BJ (cell line): ENCODE data around the gene SLC8B1. TPM values are rescaled to one million over a fixed set of nuclear protein-coding genes. Genes with fewer than 3 reads are reported as not detected.

ENCODE experiments used
- CTCF ChIA-PET: fragments of 350-600 bp; formaldehyde crosslinking; extraction: SDS; loops from one replicate; lab custom pipeline; 2021; ENCODE audit warnings: antibody characterized with exemption, inconsistent platforms; lab: Yijun Ruan, JAX
- POLR2A ChIA-PET: fragments of 300-600 bp; sonication (Branson Sonifier 250); formaldehyde crosslinking; extraction: SDS; loops from one replicate; lab custom pipeline; 2021; ENCODE audit warnings: antibody characterized with exemption; lab: Charles Lee
- DNase-seq: peaks from one replicate; pipeline ENCODE4 v3.0.0-alpha.2; 2011; ENCODE audit warnings: low read depth
- H3K27me3 ChIP-seq: 2 replicates; pipeline ENCODE4 v1.6.0; 2011; ENCODE audit warnings: low read length; ENCODE audit not compliant: control insufficient read depth, insufficient read depth
- H3K36me3 ChIP-seq: 2 replicates; pipeline ENCODE4 v1.5.1; 2011; ENCODE audit warnings: low read length; ENCODE audit not compliant: control insufficient read depth, insufficient read depth
- H3K4me3 ChIP-seq: 2 replicates; pipeline ENCODE4 v1.5.1; 2011; ENCODE audit warnings: low read depth, mild to moderate bottlenecking, control low read depth, low read length
- polyA plus RNA-seq: library from polyadenylated mRNA; depleted of rRNA; stranded (reverse); fragments of >200 nt; gene quantifications from 2 replicates; pipeline ENCODE4 v1.2.3, GENCODE V29; 2011
- TF ChIP-seq, protein P1 (sequence below): IDR thresholded peaks from 2 replicates; pipeline ENCODE4 v1.5.1; 2011; ENCODE audit warnings: low read depth, mild to moderate bottlenecking, control low read depth, inconsistent platforms, low read length, moderate library complexity; ENCODE audit not compliant: insufficient read depth

SLC8B1 gene
- polyA plus RNA-seq, 1 experiment: 27.3 TPM

DNA sequence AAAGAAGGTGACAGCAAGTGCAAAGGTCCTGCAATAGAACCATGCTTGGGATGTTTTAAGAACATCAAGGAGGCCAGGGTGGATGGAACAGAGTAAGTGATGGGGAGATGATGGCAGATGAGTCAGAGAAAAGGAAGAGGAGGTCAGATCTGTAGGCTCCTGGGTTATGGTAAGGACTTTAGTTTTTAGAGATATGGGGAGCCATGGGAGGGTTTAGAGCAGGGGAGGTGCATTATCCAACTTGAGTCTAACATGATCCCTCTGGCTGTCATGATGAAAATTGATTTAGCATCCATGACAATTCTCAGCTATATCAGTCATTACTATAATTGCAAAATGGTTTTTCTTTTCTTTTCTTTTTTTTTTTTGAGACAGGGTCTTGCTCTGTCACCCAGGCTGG is 16.2 kb upstream of the SLC8B1 start:
- ChIA-PET CTCF (interaction anchor here (0.6 kb wide), 1 partner anchor 280 kb away, joined by 3 read pairs; no protein-coding TSS in a partner anchor), POLR2A (no interaction called here)
- TF ChIP-seq, protein P1, sequence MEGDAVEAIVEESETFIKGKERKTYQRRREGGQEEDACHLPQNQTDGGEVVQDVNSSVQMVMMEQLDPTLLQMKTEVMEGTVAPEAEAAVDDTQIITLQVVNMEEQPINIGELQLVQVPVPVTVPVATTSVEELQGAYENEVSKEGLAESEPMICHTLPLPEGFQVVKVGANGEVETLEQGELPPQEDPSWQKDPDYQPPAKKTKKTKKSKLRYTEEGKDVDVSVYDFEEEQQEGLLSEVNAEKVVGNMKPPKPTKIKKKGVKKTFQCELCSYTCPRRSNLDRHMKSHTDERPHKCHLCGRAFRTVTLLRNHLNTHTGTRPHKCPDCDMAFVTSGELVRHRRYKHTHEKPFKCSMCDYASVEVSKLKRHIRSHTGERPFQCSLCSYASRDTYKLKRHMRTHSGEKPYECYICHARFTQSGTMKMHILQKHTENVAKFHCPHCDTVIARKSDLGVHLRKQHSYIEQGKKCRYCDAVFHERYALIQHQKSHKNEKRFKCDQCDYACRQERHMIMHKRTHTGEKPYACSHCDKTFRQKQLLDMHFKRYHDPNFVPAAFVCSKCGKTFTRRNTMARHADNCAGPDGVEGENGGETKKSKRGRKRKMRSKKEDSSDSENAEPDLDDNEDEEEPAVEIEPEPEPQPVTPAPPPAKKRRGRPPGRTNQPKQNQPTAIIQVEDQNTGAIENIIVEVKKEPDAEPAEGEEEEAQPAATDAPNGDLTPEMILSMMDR: no peak
- H3K4me3 ChIP-seq: no peak overlapping the region
- H3K36me3 ChIP-seq: no peaks in the 10 kb centered on the region
- 0 out of 2 replicates have a peak, but pooled peaks cover 2% of the 10 kb centered on the region for H3K27me3 ChIP-seq
- DNase-seq: no peak

DNA sequence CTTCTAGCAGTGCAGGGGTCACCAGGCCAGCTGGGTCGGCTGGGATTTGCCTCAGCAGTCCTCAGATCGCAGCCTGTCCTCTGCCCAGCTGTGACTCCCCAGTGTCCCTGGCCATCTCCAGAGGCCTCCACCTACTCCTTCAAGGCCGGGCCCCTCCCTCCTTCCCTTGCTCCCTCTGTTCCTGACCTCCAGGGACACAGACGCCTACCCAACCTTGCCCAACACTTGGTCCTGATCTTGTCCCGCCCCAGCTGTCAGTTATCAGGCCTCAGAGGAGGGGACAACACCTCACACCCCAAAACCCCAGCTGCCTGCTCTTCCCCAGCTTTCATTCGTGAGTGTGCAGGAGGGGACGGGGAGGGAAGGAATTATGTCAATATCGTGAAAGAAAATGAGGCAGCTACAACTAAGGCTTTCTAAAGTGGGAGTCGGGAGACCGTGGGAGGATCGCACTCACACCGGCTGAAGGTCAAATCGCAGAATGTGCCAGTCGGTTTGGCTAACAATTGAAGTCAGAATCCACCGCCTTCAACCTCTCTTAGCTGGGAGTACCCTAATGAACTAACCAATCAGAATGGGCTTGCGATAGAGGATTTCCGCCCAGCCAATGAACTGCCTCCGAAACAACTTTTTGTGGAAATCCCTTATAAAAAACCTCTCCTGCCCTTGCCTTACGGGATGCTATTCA is 14.1 kb upstream of the SLC8B1 start:
- POLR2A ChIA-PET: no interaction called here
- DNase-seq: no peak

DNA sequence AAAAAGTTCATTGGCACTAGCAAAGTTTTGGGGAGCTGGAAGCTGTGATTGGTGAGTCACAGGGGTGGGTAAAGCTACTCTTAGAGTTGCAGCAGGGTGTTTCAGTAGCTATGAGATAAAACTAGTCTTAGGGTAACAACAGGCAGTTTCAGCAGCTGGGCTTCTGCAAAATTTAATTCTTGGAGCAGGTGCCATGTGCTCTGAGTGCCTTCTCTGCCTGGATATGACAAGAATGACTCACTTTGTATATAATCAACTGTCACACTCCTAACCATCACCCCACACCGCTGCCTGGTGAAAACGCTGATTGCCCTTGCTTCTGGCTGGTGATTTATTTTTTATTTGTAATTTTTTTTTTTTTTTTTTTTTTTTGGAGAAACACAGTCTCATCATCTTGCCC is 13.0 kb upstream of the SLC8B1 start:
- H3K27me3 ChIP-seq: 0 out of 2 replicates have a peak, but pooled peaks cover 2% of the 10 kb centered on the region
- no peaks in the 10 kb centered on the region for H3K36me3 ChIP-seq
- DNase-seq: no peak
- CTCF ChIA-PET: interaction anchor here (0.6 kb wide), 1 partner anchor 174 kb away, joined by 3 read pairs; no protein-coding TSS in a partner anchor
- TF ChIP-seq, protein P1: no peak
- H3K4me3 ChIP-seq: no peak overlapping the region
- POLR2A ChIA-PET: no interaction called here

More for the DNA sequence above, 14.1 kb upstream of the SLC8B1 start:
- Histone ChIP-seq H3K27me3 (0 out of 2 replicates have a peak, but pooled peaks cover 2% of the 10 kb centered on the region), H3K4me3 (no peak overlapping the region), H3K36me3 (no peaks in the 10 kb centered on the region)
- TF ChIP-seq, protein P1: no peak
- CTCF ChIA-PET: interaction anchor here (0.8 to 1.6 kb wide), 2 partner anchors 15 to 77 kb away, joined by 3 read pairs; no protein-coding TSS in a partner anchor

DNA sequence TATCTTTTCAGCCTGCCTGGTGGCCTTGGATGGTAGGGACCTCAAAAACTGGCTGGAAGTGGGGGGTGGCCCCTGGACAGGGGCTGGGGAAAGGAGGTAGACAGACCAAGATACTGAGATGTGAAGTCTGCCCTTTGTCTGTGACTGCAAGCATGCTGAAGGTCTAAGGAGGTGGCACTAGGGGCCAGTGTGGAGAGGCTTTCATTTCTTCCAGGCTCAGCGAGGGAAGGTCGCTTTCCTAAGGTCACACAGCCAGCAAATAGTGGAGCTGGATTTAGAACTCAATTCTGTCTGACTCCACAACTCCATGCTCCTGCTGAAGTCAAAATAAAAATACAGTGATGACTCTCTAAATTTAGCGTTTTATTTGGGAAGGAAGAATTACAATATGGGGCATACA is 12.2 kb upstream of the SLC8B1 start:
- DNase-seq: no peak
- ChIA-PET CTCF (no interaction called here), POLR2A (no interaction called here)
- Histone ChIP-seq H3K36me3 (no peaks in the 10 kb centered on the region), H3K27me3 (peaks cover 5% of the 10 kb centered on the region; the same call in 1 of the 2 replicates), H3K4me3 (no peak overlapping the region)
- TF ChIP-seq, protein P1: no peak

DNA sequence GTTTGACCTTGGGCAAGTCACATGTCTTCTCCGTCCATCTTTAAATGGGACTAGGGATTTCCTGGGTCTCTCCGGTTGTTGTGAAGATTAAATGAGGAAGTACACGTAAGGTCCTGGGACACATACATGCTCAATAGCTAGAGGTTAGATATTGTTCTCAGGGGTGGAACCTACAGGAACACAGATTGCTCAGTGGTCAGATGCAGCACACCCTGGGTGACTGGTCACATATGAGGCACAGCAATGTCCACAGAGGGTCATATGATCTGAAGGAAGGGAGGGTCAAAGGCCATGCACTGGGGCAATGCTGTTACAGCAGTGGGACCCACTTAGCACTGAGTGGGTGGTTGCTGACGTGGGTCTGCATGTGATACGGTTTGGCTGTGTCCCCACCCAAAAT is 11.4 kb upstream of the SLC8B1 start:
- CTCF ChIA-PET: no interaction called here
- TF ChIP-seq, protein P1: no peak
- no peak for DNase-seq
- peaks cover 5% of the 10 kb centered on the region; the same call in 1 of the 2 replicates for H3K27me3 ChIP-seq
- H3K4me3 ChIP-seq: no peak overlapping the region
- no peaks in the 10 kb centered on the region for H3K36me3 ChIP-seq
- POLR2A ChIA-PET: no interaction called here
